Left lung (tissue), 14 donors: ENCODE results near the gene PHF3. TPM values are rescaled to one million over a fixed set of nuclear protein-coding genes. Genes with fewer than 3 reads are reported as not detected.

Experiments
- ATAC-seq: fragments of 200-7000 bp; cut with Tn5 transposase; one replicate; pipeline ENCODE4 v1.9.1; 2020; ENCODE audit warnings: moderate library complexity
- DNase-seq, 4 donors: peaks; one replicate each; pipeline ENCODE4 v3.0.0-alpha.2; 2013 to 2020
- H3K27ac ChIP-seq, 2 donors: fragments of 200-600 bp; sonication (generic) in 1 of 2; one replicate each; pipeline versions ENCODE4 v1.5.0 to v1.8.0; 2020 to 2021
- H3K27me3 ChIP-seq, 2 donors: fragments of 200-600 bp; sonication (generic) in 1 of 2; one replicate each; pipeline versions ENCODE4 v1.5.0 to v1.8.0; 2020 to 2021
- H3K36me3 ChIP-seq, 2 donors: fragments of 200-600 bp; sonication (generic) in 1 of 2; one replicate each; pipeline versions ENCODE4 v1.5.0 to v1.8.0; 2020 to 2021
- H3K4me1 ChIP-seq, 2 donors: fragments of 200-600 bp; one replicate each; pipeline ENCODE4 v1.8.0; 2021
- H3K4me3 ChIP-seq, 2 donors: fragments of 200-600 bp; sonication (generic) in 1 of 2; one replicate each; pipeline versions ENCODE4 v1.5.0 to v1.8.0; 2020 to 2021; ENCODE audit warnings: mild to moderate bottlenecking in 1 of 2
- H3K9me3 ChIP-seq, 2 donors: fragments of 200-600 bp; sonication (generic) in 1 of 2; one replicate each; pipeline versions ENCODE4 v1.5.0 to v1.8.0; 2020 to 2021
- intact Hi-C, 2 donors: fragments of 100-400 bp; cut with DNase I; formaldehyde crosslinking; loops; one replicate each; pipeline versions ENCODE4 v1.11.2 to v1.14.2; 2022
- long read RNA-seq, 12 donors: library from polyadenylated mRNA in 2 of 12; unstranded in 2 of 12; transcript quantifications; one replicate each; pipeline ENCODE4 v2.0.0 and lab custom pipeline, GENCODE V29; 2019 to 2026
- polyA plus RNA-seq, 6 donors: library from polyadenylated mRNA; unstranded; fragments of 120-200 nt; gene quantifications; one replicate each; pipeline ENCODE4 v1.2.1, GENCODE V29; 2013; ENCODE audit not compliant: insufficient read length in 6 of 6
- total RNA-seq, 2 donors: library from RNA; stranded (reverse); fragmentation: NEBNext Ultra II Directional; extraction: Animal tissue kit (Norgen Biotek cat#: 25700); gene quantifications; one replicate each; pipeline ENCODE4 v1.2.1, GENCODE V29; 2021
- TF ChIP-seq, protein P1 (sequence below), 2 donors: fragments of 200-600 bp; sonication (generic) in 1 of 2; IDR thresholded peaks; one replicate each; pipeline versions ENCODE4 v1.5.0 to v1.8.0; 2021; ENCODE audit warnings: antibody characterized with exemption in 2 of 2
- donor health status: DM: no; HTN: yes; CAD: no.
- donor health status: DM: no; HTN: no; CAD: no.

The PHF3 gene, protein sequence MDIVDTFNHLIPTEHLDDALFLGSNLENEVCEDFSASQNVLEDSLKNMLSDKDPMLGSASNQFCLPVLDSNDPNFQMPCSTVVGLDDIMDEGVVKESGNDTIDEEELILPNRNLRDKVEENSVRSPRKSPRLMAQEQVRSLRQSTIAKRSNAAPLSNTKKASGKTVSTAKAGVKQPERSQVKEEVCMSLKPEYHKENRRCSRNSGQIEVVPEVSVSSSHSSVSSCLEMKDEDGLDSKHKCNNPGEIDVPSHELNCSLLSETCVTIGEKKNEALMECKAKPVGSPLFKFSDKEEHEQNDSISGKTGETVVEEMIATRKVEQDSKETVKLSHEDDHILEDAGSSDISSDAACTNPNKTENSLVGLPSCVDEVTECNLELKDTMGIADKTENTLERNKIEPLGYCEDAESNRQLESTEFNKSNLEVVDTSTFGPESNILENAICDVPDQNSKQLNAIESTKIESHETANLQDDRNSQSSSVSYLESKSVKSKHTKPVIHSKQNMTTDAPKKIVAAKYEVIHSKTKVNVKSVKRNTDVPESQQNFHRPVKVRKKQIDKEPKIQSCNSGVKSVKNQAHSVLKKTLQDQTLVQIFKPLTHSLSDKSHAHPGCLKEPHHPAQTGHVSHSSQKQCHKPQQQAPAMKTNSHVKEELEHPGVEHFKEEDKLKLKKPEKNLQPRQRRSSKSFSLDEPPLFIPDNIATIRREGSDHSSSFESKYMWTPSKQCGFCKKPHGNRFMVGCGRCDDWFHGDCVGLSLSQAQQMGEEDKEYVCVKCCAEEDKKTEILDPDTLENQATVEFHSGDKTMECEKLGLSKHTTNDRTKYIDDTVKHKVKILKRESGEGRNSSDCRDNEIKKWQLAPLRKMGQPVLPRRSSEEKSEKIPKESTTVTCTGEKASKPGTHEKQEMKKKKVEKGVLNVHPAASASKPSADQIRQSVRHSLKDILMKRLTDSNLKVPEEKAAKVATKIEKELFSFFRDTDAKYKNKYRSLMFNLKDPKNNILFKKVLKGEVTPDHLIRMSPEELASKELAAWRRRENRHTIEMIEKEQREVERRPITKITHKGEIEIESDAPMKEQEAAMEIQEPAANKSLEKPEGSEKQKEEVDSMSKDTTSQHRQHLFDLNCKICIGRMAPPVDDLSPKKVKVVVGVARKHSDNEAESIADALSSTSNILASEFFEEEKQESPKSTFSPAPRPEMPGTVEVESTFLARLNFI (N-terminal part only)
- total RNA-seq, result 10 to 100 TPM; 44.5 to 46.0 TPM
- polyA plus RNA-seq, result 10 to 100 TPM; 55.5 to 76.4 (median 68.2) TPM
- long read RNA-seq, donor 1, partial matches to known transcripts, result 22 of 22 reads
- long read RNA-seq, donor 1, other reads (novel, unspliced or antisense), result 0 of 22 reads
- long read RNA-seq, donor 2, partial matches to known transcripts, result 27 of 27 reads
- long read RNA-seq, donor 2, other reads (novel, unspliced or antisense), result 0 of 27 reads
- long read RNA-seq, donor 3, full-length matches to known transcripts, result 1 of 14 reads
- long read RNA-seq, donor 3, partial matches to known transcripts, result 13 of 14 reads
- long read RNA-seq, donor 3, other reads (novel, unspliced or antisense), result 0 of 14 reads
- long read RNA-seq, donor 4, partial matches to known transcripts, result 10 of 11 reads
- long read RNA-seq, donor 4, other reads (novel, unspliced or antisense), result 1 of 11 reads
- long read RNA-seq, donor 5, partial matches to known transcripts, result 8 of 8 reads
- long read RNA-seq, donor 5, other reads (novel, unspliced or antisense), result 0 of 8 reads
- long read RNA-seq, donor 6, partial matches to known transcripts, result 51 of 52 reads
- long read RNA-seq, donor 6, other reads (novel, unspliced or antisense), result 0 of 52 reads
- long read RNA-seq, donor 7, full-length matches to known transcripts, result 1 of 1 reads
- long read RNA-seq, donor 7, partial matches to known transcripts, result 0 of 1 reads
- long read RNA-seq, donor 7, other reads (novel, unspliced or antisense), result 0 of 1 reads
- long read RNA-seq, donor 8, full-length matches to known transcripts, result 1 of 1 reads
- long read RNA-seq, donor 8, partial matches to known transcripts, result 0 of 1 reads
- long read RNA-seq, donor 8, other reads (novel, unspliced or antisense), result 0 of 1 reads
- long read RNA-seq, donor 9, result 0 reads
- long read RNA-seq, donor 10, partial matches to known transcripts, result 5 of 6 reads
- long read RNA-seq, donor 10, other reads (novel, unspliced or antisense), result 1 of 6 reads
- long read RNA-seq, donor 11, partial matches to known transcripts, result 25 of 25 reads
- long read RNA-seq, donor 11, other reads (novel, unspliced or antisense), result 0 of 25 reads
- long read RNA-seq, donor 12, full-length matches to known transcripts, result 1 of 64 reads
- long read RNA-seq, donor 12, partial matches to known transcripts, result 63 of 64 reads
- long read RNA-seq, donor 12, other reads (novel, unspliced or antisense), result 0 of 64 reads

GRCh38 chr6:63635588-63636517, at the start of gene PHF3:
Gene PHF3 (plus strand): TSS chr6:63635802. CDS start chr6:63646552, 10,750 bp downstream.
- intact Hi-C loops, result no loop called here
- no peaks in the 10 kb centered on the region for H3K9me3 ChIP-seq
- TF ChIP-seq, protein P1, sequence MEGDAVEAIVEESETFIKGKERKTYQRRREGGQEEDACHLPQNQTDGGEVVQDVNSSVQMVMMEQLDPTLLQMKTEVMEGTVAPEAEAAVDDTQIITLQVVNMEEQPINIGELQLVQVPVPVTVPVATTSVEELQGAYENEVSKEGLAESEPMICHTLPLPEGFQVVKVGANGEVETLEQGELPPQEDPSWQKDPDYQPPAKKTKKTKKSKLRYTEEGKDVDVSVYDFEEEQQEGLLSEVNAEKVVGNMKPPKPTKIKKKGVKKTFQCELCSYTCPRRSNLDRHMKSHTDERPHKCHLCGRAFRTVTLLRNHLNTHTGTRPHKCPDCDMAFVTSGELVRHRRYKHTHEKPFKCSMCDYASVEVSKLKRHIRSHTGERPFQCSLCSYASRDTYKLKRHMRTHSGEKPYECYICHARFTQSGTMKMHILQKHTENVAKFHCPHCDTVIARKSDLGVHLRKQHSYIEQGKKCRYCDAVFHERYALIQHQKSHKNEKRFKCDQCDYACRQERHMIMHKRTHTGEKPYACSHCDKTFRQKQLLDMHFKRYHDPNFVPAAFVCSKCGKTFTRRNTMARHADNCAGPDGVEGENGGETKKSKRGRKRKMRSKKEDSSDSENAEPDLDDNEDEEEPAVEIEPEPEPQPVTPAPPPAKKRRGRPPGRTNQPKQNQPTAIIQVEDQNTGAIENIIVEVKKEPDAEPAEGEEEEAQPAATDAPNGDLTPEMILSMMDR (IDR thresholded peaks at IDR 0.05), result no peak
- H3K36me3 ChIP-seq, result no peaks in the 10 kb centered on the region
- H3K4me1 ChIP-seq, result peaks cover 10 to 49% of the 10 kb centered on the region in 2 donors
- peak; percentile 91 to 98 (median 96) for DNase-seq
- peak within 1 kb of the TSS; percentile 96 to 98 for H3K27ac ChIP-seq
- H3K4me3 ChIP-seq, result peak within 1 kb of the TSS; percentile 82 to 94
- H3K27me3 ChIP-seq, result no peaks in the 10 kb centered on the region
- peak; percentile 95 for ATAC-seq

GRCh38 chr6:63589952-63590411, 45.6 kb upstream of the PHF3 start:
- DNase-seq, result no peak
- no peak overlapping the region for H3K27ac ChIP-seq

DNA sequence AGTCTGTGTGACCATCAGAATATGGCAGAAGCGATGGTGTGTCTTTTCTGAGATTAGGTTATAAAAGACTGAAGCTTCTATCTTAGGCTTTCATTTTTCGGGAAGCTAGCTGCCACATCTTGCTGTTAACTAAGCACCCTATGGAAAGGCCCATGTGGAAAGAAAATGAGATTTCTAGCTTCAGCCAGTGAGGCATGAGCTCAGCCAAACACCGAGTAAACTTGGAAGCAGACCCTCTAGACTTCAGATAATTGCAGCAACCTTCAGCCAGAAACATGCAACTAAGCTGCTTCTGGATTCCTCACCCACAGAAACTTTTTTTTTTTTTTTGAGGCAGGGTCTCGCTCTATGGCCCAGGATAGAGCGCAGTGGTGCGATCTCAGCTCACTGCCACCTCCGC, 42.7 kb upstream of the PHF3 start:
- no peaks in the 10 kb centered on the region for H3K36me3 ChIP-seq
- ATAC-seq (no peak), DNase-seq (no peak)
- H3K4me1 ChIP-seq, result peaks cover 0 to 3% of the 10 kb centered on the region in 2 donors
- TF ChIP-seq, protein P1 (IDR thresholded peaks at IDR 0.05), result no peak
- no peaks in the 10 kb centered on the region for H3K9me3 ChIP-seq
- H3K4me3 ChIP-seq, result no peak overlapping the region
- no peak overlapping the region for H3K27ac ChIP-seq
- intact Hi-C loops, result loop anchor here in 1 of 2 donors (10.0 kb wide), 1 partner anchor 172 kb away; no protein-coding TSS in a partner anchor
- H3K27me3 ChIP-seq, result no peaks in the 10 kb centered on the region

More at GRCh38 chr6:63589952-63590411, 45.6 kb upstream of the PHF3 start:
- Histone ChIP-seq H3K4me1 (no peaks in the 10 kb centered on the region), H3K27me3 (no peaks in the 10 kb centered on the region), H3K4me3 (no peak overlapping the region), H3K9me3 (no peaks in the 10 kb centered on the region), H3K36me3 (no peaks in the 10 kb centered on the region)
- intact Hi-C loops, result loop anchor here in 1 of 2 donors (10.0 kb wide), 1 partner anchor 175 kb away; no protein-coding TSS in a partner anchor
- TF ChIP-seq, protein P1 (IDR thresholded peaks at IDR 0.05), result no peak
- ATAC-seq, result no peak
